ENCODE measurements around the gene MGRN1.

MGRN1 gene

DNA sequence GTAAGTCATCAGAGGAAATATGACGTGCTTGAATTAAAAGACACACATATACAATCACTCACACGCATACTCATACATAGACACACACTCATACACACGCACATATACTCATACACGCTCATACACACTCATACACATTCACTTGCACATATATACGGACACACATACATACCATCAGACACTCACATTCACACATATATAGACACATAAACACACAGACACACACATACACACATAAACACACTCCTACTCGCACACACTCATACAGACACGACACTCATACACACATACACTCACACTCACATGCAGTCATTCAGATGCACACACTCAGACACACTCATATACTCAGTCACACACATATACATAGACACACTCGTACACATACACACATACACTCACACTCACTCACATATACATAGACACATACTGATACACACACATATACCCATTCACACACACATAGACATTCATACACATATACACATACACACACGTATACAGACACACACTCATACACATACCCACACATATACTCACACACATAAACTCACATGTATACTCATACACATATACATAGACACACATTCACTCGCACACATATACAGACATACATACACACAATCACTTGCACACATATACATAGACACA, 43.8 kb downstream of the MGRN1 start:
- DNase-seq (ENCODE audit: extremely low read depth, insufficient read length) = no peak
- peaks cover 40% of the 10 kb centered on the region for H3K36me3 ChIP-seq (ENCODE audit: control insufficient read depth, insufficient read depth, low read length)
- TF ChIP-seq, protein P1, sequence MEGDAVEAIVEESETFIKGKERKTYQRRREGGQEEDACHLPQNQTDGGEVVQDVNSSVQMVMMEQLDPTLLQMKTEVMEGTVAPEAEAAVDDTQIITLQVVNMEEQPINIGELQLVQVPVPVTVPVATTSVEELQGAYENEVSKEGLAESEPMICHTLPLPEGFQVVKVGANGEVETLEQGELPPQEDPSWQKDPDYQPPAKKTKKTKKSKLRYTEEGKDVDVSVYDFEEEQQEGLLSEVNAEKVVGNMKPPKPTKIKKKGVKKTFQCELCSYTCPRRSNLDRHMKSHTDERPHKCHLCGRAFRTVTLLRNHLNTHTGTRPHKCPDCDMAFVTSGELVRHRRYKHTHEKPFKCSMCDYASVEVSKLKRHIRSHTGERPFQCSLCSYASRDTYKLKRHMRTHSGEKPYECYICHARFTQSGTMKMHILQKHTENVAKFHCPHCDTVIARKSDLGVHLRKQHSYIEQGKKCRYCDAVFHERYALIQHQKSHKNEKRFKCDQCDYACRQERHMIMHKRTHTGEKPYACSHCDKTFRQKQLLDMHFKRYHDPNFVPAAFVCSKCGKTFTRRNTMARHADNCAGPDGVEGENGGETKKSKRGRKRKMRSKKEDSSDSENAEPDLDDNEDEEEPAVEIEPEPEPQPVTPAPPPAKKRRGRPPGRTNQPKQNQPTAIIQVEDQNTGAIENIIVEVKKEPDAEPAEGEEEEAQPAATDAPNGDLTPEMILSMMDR (IDR thresholded peaks at IDR 0.05; ENCODE audit: insufficient read depth, low read length, poor library complexity, severe bottlenecking) = no peak

GRCh38 chr16:4673387-4674046, 48.9 kb downstream of the MGRN1 start:
- DNase-seq (ENCODE audit: extremely low read depth, insufficient read length) = no peak
- TF ChIP-seq, protein P1 (IDR thresholded peaks at IDR 0.05; ENCODE audit: insufficient read depth, low read length, poor library complexity, severe bottlenecking) = no peak
- Histone ChIP-seq H3K27me3 (replicated peaks; ENCODE audit: control insufficient read depth, insufficient read depth, low read length) (no peaks in the 10 kb centered on the region), H3K4me3 (replicated peaks; ENCODE audit: low read depth, low read length) (no peak overlapping the region), H3K36me3 (ENCODE audit: control insufficient read depth, insufficient read depth, low read length) (peaks cover 33% of the 10 kb centered on the region)

More for the DNA sequence above, 43.8 kb downstream of the MGRN1 start:
- Histone ChIP-seq H3K4me3 (replicated peaks; ENCODE audit: low read depth, low read length) (no peak overlapping the region), H3K27me3 (replicated peaks; ENCODE audit: control insufficient read depth, insufficient read depth, low read length) (no peaks in the 10 kb centered on the region)

- Histone ChIP-seq H3K4me3 (replicated peaks; ENCODE audit: low read depth, low read length) (no peak overlapping the region), H3K27me3 (replicated peaks; ENCODE audit: control insufficient read depth, insufficient read depth, low read length) (no peaks in the 10 kb centered on the region), H3K36me3 (ENCODE audit: control insufficient read depth, insufficient read depth, low read length) (peaks cover 36% of the 10 kb centered on the region)
- TF ChIP-seq, protein P1 (IDR thresholded peaks at IDR 0.05; ENCODE audit: insufficient read depth, low read length, poor library complexity, severe bottlenecking) = no peak
- DNase-seq (ENCODE audit: extremely low read depth, insufficient read length) = no peak
Measured at GRCh38 chr16:4674926-4675530, 50.4 kb downstream of the MGRN1 start.

DNA sequence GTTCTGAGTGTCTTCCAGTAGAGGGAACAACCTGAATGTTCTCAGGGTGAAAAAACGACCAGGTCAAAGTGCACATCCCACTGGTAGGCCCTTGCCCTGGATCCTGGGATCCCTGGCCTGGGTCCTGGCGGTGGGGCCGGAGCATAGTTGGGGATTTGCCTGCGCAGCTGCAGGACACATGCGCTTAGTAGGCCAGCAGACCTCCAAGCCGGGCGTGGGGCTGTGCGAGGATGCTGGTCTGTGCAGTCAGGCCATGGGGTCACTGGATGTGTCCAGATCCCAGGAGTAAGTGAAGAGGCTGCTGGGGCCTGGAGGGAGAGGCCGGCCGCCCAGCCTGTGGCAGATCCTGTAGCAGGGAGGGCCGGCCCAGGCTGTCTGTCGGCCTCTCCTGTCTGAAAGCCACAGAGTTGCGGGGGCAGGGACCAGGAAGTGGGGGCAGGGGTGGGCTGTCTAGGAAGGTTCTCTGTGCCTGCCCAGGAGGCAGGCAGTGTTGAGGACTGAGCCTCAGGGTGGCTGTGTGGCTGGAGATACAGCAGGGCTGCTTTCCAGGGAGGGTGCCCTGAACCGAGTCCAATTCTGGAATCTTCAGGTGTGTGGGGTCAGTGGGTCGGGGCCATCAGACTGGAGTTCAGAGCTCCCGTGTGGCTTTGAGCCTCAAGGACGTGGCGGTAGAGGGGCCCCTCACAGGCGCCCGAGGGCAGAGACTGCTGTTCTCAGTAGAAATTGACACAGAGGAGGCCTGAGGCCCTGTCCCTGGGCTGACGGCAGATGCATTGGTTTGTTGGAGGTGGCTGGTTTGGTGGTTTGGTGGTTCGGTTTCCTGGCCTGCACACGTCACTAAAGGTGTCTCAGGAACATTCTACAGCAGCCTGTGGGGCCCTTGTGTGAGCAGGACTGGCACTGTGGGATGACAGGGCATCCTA, 51.5 kb downstream of the MGRN1 start:
- Histone ChIP-seq H3K27me3 (replicated peaks; ENCODE audit: control insufficient read depth, insufficient read depth, low read length) (no peaks in the 10 kb centered on the region), H3K36me3 (ENCODE audit: control insufficient read depth, insufficient read depth, low read length) (peaks cover 32% of the 10 kb centered on the region), H3K4me3 (replicated peaks; ENCODE audit: low read depth, low read length) (no peak overlapping the region)
- DNase-seq (ENCODE audit: extremely low read depth, insufficient read length) = no peak
- TF ChIP-seq, protein P1 (IDR thresholded peaks at IDR 0.05; ENCODE audit: insufficient read depth, low read length, poor library complexity, severe bottlenecking) = no peak

GRCh38 chr16:4676831-4677230, 52.2 kb downstream of the MGRN1 start:
- DNase-seq (ENCODE audit: extremely low read depth, insufficient read length) = no peak
- Histone ChIP-seq H3K4me3 (replicated peaks; ENCODE audit: low read depth, low read length) (no peak overlapping the region), H3K36me3 (ENCODE audit: control insufficient read depth, insufficient read depth, low read length) (peaks cover 28% of the 10 kb centered on the region), H3K27me3 (replicated peaks; ENCODE audit: control insufficient read depth, insufficient read depth, low read length) (no peaks in the 10 kb centered on the region)
- TF ChIP-seq, protein P1 (IDR thresholded peaks at IDR 0.05; ENCODE audit: insufficient read depth, low read length, poor library complexity, severe bottlenecking) = no peak
